ENCODE measurements around the gene ENC1.

DNA sequence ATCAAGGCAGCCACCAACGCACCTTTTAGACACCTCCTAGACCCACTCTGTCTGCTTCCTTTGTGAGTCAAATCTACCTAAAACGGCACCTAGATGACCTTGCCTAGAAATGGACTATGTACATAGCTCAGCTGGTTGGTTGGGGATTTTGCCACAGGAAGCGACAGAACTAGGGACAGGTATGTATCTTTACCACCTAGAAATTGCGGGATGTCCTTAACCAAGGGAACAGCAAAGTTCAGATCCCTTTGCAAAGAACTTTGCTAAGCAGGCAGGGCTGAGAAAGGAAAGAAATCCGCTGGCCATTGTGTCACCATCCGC lies 2.0 kb upstream of the ENC1 start:
- TF ChIP-seq POLR2AphosphoS5 (IDR thresholded peaks at IDR 0.05; ENCODE audit: insufficient read depth in 1 of 2, low read depth in 1 of 2) (no peak), CTCF (IDR thresholded peaks at IDR 0.05) (no peak)
